GM06990 (cell line): ENCODE measurements around the gene GNG4.

Source experiments
- DNase-seq: peaks from one replicate; pipeline ENCODE4 v3.0.0-alpha.2; 2011; ENCODE audit not compliant: insufficient read length; ENCODE audit errors: extremely low read depth
- H3K27me3 ChIP-seq: replicated peaks from 2 replicates; pipeline ENCODE4 v1.6.0; 2011; ENCODE audit warnings: low read length; ENCODE audit not compliant: control insufficient read depth, insufficient read depth
- H3K36me3 ChIP-seq: 2 replicates; pipeline ENCODE4 v1.5.1; 2011; ENCODE audit warnings: low read length; ENCODE audit not compliant: control insufficient read depth, insufficient read depth
- H3K4me3 ChIP-seq: replicated peaks from 2 replicates; pipeline ENCODE4 v1.5.1; 2011; ENCODE audit warnings: low read depth, mild to moderate bottlenecking, control low read depth, low read length
- CTCF ChIP-seq: IDR thresholded peaks from 2 replicates; pipeline ENCODE4 v1.5.1; 2011; ENCODE audit warnings: low read length, control low read depth, mild to moderate bottlenecking, inconsistent platforms; ENCODE audit not compliant: insufficient read depth, poor library complexity, severe bottlenecking

Gene GNG4

GRCh38 chr1:235507623-235508022 lies 142.0 kb downstream of the GNG4 start:
- H3K36me3 ChIP-seq, result no peaks in the 10 kb centered on the region

DNA sequence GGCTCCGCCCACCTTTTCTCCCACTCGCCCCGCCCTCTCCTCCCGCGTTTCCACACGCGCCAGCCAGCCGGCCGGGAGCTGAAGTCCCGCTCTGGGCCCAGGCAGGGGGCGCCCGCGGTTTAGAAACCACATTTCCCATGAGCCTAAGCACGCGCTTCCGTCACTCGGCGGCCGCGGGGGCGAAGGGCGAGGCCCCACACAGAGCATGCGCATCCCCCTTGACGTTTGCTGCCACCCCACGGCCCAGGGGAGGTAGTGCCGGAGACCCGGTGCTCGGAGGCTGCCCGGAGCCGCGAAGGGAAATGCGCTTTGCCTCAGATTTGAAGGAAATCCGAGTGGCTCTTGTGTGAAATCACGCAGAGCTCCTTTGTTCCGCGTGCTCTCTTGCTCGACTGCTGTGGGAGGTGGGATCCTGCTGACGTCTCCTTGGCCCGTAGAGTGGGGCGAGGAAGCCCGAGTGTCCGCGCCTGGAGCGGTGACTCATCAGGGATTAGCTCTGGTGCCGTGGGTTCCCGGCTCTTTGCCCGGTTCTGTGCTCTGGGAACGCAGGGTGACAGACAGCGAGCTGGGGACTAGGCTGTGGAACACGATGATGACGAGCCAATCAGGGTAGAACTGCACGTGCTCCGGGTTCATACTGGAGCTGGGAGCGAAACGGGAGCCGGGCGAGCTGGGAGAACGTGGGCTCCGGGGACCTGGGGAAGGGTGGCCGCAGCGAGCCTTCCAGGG lies 144.9 kb downstream of the GNG4 start:
- Histone ChIP-seq H3K4me3 (peak overlapping the region; percentile 84), H3K36me3 (no peaks in the 10 kb centered on the region), H3K27me3 (no peaks in the 10 kb centered on the region)
- peak; percentile 100 for DNase-seq
- TF ChIP-seq CTCF, result peak; percentile 89

More at GRCh38 chr1:235507623-235508022, 142.0 kb downstream of the GNG4 start:
- no peak for TF ChIP-seq CTCF
- no peak overlapping the region for H3K4me3 ChIP-seq
- no peaks in the 10 kb centered on the region for H3K27me3 ChIP-seq
- DNase-seq, result no peak

GRCh38 chr1:235504122-235504493 lies 145.5 kb downstream of the GNG4 start, which contains the start of gene B3GALNT2:
TSS of gene B3GALNT2 (minus strand) at chr1:235504452. CDS start at chr1:235504252, 200 bp downstream.
- Histone ChIP-seq H3K4me3 (peak within 1 kb of the TSS; percentile 84), H3K27me3 (no peaks in the 10 kb centered on the region), H3K36me3 (no peaks in the 10 kb centered on the region)
- DNase-seq, result no peak
- TF ChIP-seq CTCF, result no peak

DNA sequence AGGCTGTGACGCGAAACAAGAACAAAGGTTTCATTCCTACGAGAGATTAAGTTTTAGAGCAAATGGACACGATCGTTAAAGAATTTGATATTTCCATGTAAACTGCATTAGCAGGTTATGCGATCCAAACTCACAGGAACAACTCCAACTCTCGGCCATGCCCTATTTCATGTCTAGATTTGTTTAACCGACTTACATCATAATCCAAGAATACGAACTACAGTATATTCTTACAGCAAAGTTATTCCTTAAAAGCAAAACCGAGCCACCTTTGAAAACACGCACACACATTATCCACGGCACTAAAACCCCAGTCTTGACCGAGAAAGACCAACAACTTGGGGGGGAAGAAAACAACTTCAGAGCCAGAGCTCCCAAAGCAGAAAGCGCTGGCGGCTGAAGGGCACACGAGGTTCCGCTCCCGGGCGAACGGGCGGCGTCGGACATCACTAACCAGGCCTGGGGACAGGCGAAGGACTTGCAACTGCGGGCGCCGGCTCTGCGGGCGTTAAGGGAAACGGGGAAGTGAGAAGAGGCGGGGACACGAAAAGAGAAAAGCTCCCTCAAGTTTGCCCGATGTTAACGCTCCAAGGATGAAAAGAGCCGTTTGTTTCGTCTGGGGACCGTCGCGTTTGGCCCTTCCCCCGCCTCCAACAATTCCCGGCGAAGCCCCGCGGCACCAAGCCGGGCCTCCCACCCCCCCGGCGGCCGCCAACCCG lies 146.0 kb downstream of the GNG4 start:
- no peaks in the 10 kb centered on the region for H3K36me3 ChIP-seq
- DNase-seq, result peak; percentile 75
- no peak for TF ChIP-seq CTCF

GRCh38 chr1:235502601-235503402 lies 146.8 kb downstream of the GNG4 start:
- Histone ChIP-seq H3K36me3 (no peaks in the 10 kb centered on the region), H3K4me3 (peak overlapping the region; percentile 84), H3K27me3 (no peaks in the 10 kb centered on the region)
- TF ChIP-seq CTCF, result no peak
- DNase-seq, result peak; percentile 21

More for the DNA sequence above, 146.0 kb downstream of the GNG4 start:
- H3K4me3 ChIP-seq, result peak overlapping the region; percentile 84
- H3K27me3 ChIP-seq, result no peaks in the 10 kb centered on the region
